Hematopoietic multipotent progenitor cell treated with erythropoietin and hydrocortisone succinate and interleukin-3 and kit ligand, for 4 days (in vitro differentiated cells): ENCODE data around the gene OTUD6A.

ENCODE experiments used
- DNase-seq: peaks from one replicate; pipeline ENCODE4 v3.0.0-alpha.2; 2015

Gene OTUD6A

GRCh38 chrX:70062076-70062475, at the start of gene OTUD6A:
TSS of gene OTUD6A (plus strand) at chrX:70062457. CDS start at chrX:70062525, 68 bp downstream.
- DNase-seq, result no peak

- DNase-seq, result no peak
Observed at GRCh38 chrX:70012756-70013155, 49.5 kb upstream of the OTUD6A start.

- no peak for DNase-seq
Observed at GRCh38 chrX:70013466-70014381, 48.5 kb upstream of the OTUD6A start.

- no peak for DNase-seq
Observed at GRCh38 chrX:70016513-70016912, 45.7 kb upstream of the OTUD6A start.

GRCh38 chrX:70022616-70023015, 39.6 kb upstream of the OTUD6A start:
- DNase-seq, result no peak

- DNase-seq, result peak; percentile 2
Observed at GRCh38 chrX:70025464-70025863, 36.8 kb upstream of the OTUD6A start.

GRCh38 chrX:70026112-70026850, 36.0 kb upstream of the OTUD6A start:
- no peak for DNase-seq

- no peak for DNase-seq
Observed at GRCh38 chrX:70026851-70027200, 35.4 kb upstream of the OTUD6A start.

- DNase-seq, result peak; percentile 1
Observed at GRCh38 chrX:70029863-70030262, 32.4 kb upstream of the OTUD6A start.

GRCh38 chrX:70030301-70030767, 31.9 kb upstream of the OTUD6A start:
- DNase-seq, result peak; percentile 71

- no peak for DNase-seq
Observed at GRCh38 chrX:70032792-70033191, 29.5 kb upstream of the OTUD6A start.

GRCh38 chrX:70033348-70034051, 28.8 kb upstream of the OTUD6A start:
- DNase-seq, result peak; percentile 62

GRCh38 chrX:70034646-70035045, 27.6 kb upstream of the OTUD6A start:
- DNase-seq, result no peak

GRCh38 chrX:70038515-70038914, 23.7 kb upstream of the OTUD6A start:
- no peak for DNase-seq

GRCh38 chrX:70038951-70039350, 23.3 kb upstream of the OTUD6A start:
- DNase-seq, result no peak

- DNase-seq, result no peak
Observed at GRCh38 chrX:70039758-70040157, 22.5 kb upstream of the OTUD6A start.

- no peak for DNase-seq
Observed at GRCh38 chrX:70041993-70042392, 20.3 kb upstream of the OTUD6A start.

GRCh38 chrX:70042399-70043371, 19.6 kb upstream of the OTUD6A start:
- peak; percentile 12 for DNase-seq

- no peak for DNase-seq
Observed at GRCh38 chrX:70043685-70044084, 18.6 kb upstream of the OTUD6A start.

GRCh38 chrX:70044541-70045245, 17.6 kb upstream of the OTUD6A start:
- DNase-seq, result no peak

GRCh38 chrX:70046978-70047377, 15.3 kb upstream of the OTUD6A start:
- DNase-seq, result no peak
